NCI-H1436 (cell line): Measurements from ENCODE around the gene GTPBP6.

Experiments
- DNase-seq: peaks from one replicate; lab custom pipeline; 2025; lab: John Stamatoyannopoulos, UW

Gene GTPBP6, protein sequence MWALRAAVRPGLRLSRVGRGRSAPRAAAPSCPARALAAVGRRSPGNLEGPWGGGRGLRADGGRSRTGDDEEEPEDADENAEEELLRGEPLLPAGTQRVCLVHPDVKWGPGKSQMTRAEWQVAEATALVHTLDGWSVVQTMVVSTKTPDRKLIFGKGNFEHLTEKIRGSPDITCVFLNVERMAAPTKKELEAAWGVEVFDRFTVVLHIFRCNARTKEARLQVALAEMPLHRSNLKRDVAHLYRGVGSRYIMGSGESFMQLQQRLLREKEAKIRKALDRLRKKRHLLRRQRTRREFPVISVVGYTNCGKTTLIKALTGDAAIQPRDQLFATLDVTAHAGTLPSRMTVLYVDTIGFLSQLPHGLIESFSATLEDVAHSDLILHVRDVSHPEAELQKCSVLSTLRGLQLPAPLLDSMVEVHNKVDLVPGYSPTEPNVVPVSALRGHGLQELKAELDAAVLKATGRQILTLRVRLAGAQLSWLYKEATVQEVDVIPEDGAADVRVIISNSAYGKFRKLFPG

DNA sequence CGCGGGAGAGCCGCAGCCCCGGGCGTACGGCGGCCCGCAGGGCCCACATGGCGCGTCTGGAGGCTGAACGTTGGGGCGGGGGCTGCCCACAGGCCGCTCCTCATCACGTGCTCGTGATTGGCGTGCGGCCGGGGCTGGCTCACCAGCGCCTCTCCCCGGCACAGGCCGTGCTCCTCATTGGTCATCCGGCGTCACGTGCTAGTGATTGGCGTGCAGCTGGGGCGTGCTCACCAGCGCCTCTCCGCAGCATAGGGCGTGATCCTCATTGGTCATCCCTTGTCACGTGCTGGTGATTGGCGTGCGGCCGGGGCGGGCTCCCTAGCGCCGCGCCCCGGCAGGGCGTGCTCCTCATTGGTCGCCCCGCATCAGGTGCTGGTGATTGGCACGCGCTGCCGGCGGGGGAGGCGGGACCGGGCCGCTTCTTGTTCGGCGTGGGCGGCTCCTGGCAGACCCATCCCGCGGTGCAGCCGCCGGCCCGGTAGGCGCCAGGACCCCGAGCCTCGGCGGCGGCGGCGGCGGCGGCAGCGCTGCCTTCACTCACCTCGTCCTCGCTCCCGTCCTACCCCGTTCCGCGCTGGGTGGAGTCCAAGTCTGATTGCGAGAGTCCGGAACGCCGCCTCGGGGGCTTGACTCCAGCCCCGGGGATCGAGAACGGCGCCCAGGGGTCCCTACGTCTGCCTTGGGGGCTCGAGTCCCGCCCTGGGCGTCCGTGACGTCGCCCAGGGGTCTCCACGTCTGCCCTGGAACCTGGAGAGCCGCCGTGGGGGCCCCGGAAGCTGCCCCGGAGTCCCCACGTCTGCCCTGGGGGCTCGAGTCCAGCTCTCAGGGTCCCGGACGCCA is at the start of gene GTPBP6:
Gene GTPBP6, minus strand, starts transcription at position 58 of the 840 bp plus-strand sequence. Its CDS starts 9 bp downstream, at position 49.
- no peak for DNase-seq

DNA sequence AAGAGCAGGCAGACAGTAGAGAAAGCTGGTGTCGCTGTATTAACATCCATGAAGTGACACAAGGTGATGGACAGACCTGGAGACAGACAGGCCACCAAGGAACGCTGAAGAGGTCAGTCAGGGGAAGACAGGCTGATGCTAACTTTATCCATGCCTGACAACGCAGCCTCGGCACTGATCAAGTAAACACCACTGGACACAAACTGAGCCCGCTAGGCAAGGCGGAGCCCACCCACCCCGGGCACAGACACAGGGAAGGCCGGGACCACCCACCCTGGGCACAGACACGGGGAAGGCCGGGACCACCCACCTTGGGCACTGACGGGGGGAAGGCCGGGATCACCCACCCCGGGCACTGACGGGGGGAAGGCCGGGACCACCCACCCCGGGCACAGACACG is 49.3 kb upstream of the GTPBP6 start:
- no peak for DNase-seq

DNA sequence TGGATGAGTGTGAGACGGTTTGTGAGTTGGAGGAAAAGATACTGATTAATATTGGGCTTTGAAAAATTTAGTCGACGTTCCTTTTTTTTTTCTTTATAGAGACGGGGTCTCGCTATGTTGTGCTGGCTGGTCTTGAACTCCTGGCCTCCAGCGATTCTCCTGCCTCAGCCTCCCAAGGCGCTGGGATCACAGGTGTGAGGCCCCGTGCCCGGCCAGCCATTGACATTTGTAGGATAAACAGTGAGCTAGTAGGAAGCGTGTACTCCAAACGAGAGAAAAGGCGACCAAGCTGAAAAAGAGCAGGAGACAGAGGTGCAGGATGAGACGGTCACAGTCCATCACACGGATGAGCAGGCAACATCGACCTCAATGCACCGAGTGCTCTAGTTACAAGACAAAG is 48.8 kb upstream of the GTPBP6 start:
- no peak for DNase-seq

DNA sequence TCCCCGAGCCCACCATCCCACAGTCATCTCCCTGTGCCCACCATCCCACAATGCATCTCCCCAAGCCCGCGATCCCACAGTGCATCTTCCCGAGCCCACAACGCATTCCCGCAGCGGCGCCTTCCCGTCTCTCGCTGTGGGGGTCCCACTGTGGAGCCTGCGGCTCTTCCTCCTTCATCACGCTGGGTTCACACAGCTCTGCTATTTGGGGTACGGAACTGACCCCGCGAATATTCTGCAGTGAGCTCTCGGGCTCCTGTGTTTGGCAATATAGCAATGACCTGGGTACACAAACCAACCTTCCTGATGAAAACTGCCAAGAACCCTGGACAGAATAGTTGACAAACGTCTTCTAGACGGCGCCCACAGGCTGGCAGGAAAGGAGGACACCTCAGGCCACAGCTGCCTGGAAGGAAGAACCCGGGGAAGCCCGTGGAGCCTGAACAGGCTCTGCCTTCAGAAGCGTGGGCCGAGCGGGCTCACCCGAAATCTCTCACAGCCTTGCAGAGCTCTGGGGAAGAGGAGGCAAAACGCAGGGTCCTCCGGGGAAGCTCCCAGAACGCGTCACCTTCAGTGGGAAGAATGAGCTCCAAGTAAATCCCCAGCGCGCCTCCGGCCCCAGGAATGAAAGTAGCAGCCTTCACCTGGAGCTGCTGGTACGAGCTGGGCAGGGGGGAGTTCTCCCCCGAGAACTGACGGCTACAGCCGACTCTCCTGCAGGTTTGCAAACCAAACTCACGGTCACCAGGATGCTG is 45.2 kb upstream of the GTPBP6 start:
- no peak for DNase-seq

DNA sequence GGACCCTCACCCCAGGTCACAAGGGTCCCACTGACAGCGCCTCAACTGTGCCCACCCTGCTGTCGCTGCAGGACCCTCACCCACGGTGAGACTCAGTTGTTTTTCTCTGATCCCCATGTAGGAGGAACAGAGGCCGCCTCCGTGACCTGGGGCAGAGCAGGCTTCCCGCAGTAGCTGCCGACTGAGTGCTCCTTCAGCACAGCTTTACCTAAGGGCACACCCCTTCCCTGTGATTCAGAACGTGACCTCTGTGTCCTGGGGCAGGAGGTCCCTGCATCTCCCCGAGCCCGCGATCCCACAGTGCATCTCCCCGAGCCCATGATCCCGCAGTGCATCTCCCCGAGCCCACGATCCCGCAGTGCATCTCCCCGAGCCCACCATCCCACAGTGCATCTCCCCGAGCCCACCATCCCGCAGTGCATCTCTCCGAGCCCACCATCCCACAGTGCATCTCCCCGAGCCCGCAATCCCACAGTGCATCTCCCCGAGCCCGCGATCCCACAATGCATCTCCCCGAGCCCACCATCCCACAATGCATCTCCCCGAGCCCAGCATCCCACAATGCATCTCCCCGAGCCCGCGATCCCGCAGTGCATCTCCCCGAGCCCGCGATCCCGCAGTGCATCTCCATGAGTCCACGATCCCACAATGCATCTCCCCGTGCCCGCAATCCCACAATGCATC is 44.5 kb upstream of the GTPBP6 start:
- no peak for DNase-seq

DNA sequence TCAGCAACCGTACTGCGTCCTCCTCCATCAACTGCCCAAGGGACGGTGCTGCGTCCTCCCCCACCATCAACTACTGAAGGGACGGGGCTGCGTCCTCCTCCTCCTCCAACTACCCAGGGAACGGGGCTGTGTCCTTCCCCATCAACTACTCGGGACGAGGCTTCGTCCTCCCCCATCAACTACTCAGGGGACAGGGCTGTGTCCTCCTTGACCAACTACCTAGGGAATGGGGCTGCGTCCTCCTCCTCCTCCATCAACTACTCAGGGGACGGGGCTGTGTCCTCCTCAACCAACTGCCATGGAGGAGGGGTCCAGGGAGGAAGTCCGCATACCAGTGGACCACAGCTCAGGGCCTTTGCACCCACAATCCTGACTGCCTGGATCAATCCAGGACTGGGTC is 43.8 kb upstream of the GTPBP6 start:
- no peak for DNase-seq

DNA sequence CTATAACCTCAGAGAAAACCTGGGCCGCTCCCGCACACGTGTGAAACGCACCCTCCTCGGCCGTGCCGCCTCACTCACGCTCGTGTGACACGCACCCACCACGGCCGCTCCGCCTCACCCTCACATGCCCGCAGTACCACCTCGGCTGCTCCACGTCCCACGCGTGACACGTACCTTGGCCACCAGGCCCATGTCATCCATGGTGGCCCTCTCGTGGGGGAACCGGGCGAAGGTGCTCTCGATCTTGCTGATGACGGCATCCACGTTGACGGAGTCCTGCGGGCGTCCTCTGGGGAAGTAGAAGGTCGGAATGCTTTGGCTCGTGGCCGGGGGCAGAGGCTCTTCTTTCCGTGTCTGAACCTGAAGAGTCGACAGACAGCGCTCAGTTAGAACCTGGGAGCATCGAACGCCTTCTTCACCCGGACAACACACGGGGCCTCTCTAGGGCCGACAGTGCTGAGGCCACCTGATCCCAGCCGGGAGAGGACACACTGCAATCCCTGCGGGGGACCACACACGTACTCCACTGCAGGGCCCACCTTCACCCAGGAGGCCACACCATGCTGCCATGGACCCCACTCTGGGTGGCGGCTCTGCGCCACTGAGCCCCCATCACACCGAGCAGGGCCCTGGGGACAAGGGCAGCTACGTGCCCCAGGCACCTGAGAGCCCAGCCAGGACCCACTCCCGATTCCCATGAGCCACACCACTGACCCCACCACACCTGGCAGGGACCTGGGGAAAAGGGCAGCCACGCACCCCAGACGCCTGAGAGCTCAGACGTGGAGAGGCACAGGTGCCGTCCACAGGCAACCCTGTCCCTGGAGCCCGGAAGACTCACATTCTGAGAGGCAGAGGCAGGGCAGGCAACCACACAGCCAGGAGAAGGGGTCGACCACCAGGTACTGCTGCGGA is 42.9 kb upstream of the GTPBP6 start:
- DNase-seq: no peak

DNA sequence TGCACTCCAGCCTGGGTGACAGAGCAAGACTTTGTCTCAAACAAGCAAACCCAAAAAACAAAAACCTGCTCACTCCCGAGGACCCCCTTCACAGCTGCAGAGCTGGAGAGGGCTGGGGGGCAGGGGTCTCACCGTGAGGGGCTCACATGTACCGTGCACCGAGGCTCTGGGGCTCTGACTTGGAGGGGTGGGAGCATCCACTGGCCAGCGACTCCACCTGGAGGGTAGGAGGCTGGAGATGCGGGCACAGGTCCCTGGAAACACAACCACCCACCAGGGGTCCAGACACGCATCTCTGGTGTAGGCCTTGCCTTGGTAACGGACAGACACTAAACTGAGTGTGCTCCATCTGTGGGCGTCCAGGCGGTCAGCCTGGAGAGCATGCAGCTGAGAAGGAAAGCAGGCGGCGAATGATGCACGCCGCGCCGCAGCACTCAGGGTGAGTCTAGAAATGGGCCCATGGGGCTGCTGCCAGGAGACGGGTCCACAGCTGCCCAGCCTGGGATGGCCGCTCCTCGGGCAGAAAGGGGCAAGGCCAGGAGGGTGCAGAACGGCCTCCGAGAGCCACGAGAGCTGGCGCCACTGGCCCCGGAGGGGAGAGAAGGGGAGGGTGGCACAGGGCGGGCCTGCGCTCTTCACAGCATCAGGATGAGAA is 42.0 kb upstream of the GTPBP6 start:
- no peak for DNase-seq

DNA sequence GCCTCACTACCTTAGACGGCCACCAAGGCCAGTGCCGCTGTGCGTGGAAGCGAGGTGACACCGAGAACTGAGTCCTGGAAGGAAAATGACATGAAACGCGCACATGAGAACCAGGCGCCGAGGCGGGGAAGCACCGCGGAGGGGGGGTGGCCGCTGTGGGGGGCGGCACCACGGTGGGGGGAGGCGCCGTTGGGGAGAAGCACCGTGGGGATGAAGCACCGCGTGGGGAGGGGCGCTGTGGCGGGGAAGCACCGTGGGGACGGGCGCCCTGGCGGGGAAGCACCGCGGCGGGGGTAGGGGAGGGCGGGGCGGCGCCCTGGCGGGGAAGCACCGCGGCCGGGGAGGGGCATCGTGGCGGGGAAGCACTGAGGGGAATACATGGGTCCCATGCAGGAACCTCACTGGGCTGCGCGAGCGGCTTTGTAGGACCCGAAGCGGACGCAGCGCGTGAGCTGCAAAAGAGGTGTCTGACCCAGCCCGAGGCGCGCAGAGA is 40.1 kb upstream of the GTPBP6 start:
- DNase-seq: no peak

DNA sequence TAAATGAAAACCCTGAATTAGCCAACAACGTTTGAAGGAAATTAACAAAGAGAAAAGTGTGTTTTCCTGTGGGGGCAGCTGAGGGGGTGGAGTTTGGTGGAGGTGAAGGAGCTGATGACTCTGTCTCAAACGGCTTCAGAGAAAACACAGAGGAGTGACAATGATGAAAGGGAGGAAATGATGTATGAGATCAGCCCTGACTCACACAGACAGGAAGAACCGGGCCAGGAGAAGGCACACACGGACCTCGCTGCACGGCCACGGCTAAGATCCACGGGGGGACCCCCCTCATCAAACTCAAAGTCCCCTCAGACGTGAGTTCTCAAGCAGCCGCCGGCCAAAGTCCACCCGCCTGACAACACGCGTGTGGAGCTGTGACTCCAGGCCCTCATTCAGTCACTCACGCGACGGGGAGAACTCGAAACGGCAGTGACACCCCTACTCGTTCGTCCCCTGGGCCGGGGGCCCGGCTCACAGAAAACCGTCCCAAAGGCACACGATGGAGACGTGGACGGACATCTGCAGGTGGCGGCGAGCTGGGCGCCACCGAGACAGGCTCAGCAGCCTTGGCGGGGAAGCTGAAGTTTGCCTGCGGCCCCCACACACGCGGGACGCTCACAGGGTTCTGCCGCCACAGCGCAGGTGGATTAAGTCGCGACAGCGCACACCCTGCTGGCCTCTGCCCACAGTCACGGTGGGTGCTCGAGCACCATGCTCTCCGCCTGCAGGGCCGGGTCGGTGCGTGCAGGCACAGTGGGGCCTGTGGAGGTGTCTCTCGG is 39.3 kb upstream of the GTPBP6 start:
- DNase-seq: no peak

DNA sequence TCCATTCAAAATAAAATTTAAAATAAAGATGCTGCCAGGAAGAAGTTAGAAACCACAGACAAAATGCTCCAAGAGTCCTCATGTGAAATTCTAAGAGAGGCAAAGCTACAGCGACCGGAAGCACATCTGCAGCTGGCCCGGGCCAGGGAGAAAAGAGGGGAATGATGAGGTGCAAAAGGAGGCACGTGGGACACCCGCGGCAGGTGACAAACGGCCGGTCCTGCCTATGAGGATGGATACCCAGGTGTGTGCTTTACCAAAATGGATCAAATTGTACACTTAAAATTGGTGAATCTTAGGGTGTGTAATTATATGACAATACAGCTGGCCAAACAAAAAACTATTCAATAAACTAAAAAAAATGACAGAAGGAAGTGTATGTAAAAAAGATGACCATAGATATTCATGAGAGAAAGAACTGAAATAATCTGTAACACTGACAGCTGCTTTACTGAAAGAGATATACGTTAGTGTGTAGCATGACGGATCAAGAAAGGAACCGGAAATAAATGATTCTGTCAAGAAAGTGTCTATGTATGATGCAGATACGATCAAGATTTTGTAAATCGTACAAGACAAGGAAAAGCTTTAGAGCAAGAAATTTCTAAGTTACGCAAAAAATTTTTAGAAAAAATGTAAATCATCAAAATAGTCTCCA is 38.6 kb upstream of the GTPBP6 start:
- no peak for DNase-seq

DNA sequence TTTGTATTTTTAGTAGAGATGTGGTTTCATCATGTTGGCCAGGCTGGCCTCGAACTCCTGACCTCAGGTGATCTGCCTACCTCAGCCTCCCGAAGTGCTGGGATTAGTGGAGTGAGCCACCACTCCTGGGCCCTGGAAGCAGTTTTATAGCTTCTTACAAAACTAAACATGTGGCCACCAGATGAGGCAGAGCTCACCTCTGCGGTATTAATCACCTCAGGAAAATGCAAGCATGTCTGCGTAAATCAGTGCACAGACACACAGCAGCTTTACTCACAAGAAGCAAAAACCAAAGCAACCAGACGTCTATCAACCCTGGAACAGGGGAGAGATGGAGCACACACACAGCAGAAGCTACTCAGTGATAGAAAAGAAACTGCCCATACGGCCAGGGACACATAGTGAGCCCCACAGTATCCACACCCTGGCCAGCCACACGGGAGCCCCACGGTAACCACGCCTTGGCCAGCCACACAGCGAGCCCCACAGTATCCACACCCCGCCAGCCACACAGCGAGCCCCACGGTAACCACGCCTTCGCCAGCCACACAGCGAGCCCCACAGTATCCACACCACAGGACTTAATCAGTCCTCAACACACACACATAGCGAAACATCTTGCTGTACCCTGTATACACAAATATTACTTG is 37.9 kb upstream of the GTPBP6 start:
- DNase-seq: no peak

DNA sequence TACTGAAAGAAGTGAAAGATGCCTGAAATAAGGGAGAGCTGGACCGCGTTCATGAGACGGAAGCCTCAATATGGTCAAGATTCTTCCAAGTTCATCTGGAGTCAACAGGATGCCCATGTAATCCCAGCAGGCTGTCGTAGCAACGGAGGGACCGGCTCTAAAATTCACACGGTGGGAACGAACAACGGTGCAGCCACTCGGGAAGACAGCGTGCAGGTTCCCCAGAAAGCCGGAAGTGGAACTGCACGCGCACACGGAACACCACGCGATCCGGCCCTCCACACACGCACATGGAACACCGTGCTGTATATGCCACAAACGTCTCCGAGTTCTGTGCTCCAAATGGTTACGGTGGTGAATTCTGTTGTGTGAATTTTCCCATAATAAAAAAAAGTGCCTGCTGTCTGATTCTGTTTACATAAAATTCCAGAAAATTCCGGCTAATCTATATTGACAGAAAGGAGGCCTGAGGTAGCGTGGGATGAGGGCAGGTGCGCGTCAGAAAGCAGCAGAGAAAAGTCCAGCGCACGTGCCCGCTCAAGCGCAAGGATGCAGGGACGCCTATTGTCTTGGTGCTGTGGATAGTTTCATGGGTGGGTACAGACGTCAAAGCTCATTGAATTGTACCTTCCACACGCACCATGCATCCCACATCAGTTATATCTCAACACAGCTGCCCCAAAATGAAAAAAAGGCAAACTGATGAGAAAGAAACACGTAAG is 36.9 kb upstream of the GTPBP6 start:
- DNase-seq: no peak

DNA sequence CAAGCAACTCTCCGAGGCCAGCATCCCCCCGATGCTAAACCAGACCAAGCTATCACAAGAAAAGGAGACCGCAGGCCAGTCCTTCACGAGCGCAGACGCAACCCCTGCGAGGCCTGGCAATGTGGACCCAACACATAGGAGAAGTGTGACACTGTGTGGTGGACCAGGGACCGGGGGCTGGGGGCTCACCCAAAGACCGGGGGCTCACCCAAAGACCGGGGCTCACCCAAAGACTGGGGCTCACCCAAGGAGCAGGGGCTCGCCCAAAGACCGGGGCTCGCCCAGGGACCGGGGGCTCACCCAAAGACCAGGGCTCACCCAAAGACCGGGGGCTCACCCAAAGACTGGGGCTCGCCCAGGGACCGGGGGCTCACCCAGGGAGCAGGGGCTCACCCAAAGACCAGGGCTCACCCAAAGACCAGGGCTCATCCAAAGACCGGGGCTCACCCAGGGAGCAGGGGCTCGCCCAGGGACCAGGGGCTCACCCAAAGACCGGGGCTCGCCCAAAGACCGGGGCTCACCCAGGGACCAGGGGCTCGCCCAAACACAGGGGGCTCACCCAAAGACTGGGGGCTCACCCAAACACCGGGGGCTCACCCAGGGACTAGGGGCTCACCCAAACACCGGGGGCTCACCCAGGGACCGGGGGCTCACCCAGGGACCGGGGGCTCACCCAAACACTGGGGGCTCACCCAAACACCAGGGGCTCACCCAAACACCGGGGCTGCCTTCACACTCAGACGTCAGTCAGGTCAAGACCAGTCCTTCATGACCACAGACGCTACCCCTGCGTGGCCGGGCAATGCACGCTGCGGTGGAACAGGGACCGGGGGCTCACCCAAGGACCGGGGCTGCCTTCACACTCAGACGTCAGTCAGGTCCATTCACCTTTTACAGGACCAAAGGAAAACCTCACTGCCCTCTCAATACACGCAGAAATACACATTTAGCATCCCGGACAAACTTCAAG is 35.3 kb upstream of the GTPBP6 start:
- no peak for DNase-seq

DNA sequence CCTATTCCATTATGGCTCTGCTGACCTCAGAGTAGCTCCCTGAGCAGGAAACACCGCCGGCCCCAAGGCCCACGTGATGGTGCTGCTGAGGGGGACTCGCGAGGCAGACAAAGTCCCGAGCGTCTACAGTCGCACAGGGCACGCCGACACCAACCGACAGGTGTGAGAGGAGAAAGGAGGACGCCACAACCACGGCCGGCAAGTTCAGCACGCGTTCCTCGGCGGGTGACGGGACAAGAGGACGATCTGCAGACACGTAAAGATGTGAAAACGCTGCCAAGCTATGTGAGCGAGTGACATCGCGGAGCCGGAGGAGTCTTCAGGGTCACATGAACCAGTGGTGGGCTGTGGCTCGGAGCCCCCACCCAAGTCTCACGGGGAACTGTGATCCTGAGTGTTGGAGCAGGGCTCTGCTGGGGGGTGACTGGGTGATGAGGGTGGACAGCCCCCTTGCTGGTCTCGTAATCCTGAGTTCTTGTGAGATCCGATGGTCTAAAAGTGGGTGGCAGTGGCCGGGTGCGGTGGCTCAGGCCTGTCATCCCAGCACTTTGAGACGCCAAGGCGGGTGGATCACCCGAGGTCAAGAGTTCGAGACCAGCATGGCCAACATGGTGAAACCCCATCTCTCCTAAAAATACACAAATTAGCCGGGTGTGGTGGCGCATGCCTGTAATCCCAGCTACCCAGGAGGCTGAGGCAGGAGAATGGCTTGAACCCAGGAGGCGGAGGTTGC is 34.2 kb upstream of the GTPBP6 start:
- DNase-seq: no peak
